DMS114 treated with DMSO at 0.1 percent for 48 hours (cell line): ENCODE results near the gene ARRB1.
"Not testable (repeated sequence)": the region's sequence is repeated elsewhere in the genome, so short reads cannot be mapped to it uniquely, and the experiment has no call there.

Source experiments
- DNase-seq: peaks from one replicate; lab custom pipeline; 2025; ENCODE audit not compliant: unreplicated experiment; lab: John Stamatoyannopoulos, UW

ARRB1 gene

DNA sequence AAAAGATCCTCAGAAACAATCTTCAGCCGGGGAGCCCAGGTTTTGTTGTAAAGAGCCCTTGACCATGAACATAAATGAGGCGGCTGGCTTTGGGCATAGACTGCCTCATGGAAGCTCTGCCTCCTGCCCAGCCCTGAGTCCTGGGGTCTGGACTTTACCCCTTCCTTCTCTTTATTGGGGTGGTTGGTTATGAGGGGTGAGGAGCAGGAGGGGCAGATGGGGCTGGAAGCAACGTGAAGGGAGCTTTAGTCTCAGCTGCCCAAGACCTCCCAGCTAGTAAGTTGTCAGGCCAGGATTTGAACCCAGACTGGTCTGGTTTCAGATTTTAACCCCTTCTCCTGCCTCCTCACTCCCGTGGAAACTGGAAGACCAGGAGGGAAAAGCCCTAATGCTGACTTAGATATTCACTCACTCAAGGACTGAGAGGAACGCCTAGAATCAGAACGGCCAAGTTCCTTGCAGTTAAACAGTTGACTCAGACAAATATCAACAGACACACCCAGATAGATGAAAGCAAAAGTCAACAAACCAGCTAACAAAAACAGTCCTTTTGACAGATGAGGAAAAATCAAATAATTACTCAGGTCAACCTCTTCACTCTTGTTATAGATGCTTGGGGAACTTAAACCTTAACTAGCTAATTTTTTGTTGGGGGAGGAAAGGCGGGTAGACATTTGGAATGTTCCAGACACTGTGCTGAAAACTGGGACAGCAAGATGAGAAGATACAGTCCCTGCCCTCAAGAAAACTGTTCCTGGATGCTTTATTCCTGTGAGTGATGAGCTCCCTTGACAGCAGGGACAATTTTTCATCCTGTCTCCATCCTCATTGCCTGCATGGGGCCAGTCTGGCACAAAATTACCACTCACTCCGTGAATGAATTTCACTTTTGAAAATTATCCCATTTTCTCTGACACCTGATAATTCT, 20.8 kb upstream of the ARRB1 start:
- no peak for DNase-seq

DNA sequence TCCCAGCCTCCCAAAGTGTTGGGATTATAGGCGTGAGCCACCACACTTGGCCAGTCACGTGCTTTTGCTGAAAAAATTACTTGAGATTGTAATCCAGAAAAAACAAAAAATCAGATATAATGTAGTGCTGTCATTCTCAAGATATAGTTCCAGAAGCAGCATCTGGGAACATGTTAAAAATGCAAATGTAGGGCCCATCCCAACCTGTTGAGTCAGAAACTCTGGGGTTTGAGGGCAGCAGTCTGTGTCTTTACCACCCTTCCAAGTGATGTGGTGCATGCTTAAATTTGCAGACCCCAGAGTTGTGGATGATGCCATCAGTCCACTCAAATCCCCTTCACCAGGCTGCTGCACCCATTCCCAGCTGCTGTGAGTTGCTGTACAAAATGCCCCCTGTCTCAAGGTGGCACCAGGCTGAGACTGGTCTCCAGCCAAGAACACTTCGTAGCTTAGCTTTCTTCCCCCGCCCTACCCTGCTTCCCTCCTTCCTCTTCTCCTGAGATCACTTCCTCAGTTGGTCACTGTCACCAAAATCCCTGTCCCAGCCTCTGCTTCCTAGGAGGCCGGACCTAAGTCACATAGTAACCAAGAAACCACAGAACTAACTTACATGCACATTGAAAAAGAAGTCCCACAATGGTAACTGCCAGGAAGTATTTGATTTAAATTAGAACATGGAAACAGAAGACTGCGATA, 18.2 kb upstream of the ARRB1 start:
- no peak for DNase-seq

DNA sequence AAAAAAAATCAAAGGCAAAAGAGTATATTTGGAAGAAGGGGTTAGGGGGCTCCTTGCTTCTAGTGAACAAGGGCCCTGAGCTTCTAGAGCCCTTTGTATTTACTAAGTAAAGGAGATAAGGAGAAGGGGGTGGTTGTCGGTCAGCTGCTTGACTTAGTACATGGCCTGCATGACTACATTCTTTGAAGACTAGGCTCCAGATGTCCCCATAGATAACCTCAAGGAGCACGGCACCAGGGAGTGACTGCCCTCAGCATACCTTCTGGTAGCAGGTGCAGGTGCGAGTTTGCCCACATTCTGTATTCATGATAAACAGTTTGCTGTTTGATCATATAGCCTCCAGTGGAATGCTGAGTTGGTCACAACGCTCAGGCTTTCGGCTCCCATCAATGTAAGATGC, 15.4 kb upstream of the ARRB1 start:
- DNase-seq, result not testable (repeated sequence)

DNA sequence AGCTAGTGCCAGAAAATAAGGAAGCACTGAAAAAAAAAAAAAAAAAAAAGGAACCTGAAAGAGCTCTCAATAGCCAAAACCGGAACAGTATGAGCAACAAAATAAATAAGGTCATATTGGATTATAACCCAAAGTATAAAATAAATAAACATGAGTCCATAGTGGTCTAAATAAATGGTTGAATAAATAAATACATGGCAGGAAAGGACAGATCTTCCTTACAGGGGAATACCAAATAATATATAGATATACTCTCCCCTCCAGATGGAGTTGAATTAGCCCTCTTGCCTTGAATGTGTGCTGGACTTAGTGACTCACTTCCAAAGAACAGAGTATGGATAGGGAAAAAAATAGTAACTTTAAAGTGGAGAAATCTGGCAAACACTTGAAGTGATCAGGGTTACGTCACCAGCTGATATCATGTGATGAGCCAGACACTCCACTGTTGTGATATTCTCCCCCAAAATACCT, 14.3 kb upstream of the ARRB1 start:
- no peak for DNase-seq

DNA sequence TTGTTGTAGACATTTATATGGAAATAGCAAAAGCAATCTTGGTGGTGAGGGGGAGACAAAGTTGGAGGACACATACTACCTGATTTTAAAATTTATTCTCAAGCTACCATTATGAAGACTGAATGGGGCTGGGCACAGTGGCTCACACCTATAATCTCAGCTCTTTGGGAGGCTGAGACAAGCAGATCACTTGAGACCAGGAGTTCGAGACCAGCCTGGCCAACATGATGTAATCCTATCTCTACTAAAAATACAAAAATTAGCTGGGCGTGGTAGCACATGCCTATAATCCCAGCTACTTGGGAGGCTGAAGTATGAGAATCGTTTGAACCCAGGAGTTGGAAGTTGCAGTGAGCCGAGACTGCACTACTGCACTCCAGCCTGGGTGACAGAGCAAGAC, 10.8 kb upstream of the ARRB1 start:
- not testable (repeated sequence) for DNase-seq

DNA sequence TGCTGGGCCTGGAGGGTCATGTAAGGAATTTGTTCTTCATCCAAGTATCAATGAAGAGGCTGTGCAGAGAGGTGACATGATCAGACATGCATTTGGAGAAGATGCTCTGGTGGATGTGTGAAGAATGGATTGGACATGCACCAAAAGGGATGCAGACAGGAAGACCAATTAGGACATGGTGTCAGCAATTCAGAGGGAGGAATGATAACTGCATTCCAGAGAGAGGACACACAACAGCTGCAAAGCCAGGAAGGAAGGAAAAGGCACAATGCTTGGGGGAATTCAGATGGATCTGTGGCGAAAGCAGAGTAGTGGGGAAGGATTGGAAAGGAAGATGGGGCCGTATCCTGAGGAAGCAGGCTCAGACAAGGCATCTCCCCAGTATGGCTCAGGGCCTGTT, 5.2 kb upstream of the ARRB1 start:
- no peak for DNase-seq

DNA sequence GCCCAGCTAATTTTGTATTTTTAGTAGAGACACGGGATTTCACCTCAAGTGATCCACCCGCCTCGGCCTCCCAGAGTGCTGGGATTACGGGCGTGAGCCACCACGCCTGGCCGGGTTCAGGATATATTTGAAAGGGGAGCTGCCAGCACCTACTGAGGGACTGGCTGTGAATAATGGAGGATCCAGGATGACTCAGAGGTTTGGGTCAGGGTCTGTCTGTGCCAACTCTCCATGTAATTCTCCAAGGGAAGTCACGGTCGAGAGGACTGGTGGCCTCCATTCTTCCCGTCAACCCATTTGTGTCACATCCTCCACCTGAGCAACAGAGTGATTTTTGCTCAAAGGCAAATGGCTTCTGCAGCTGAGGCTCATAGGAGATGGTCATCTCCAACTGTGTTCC, 3.6 kb upstream of the ARRB1 start:
- DNase-seq, result no peak

DNA sequence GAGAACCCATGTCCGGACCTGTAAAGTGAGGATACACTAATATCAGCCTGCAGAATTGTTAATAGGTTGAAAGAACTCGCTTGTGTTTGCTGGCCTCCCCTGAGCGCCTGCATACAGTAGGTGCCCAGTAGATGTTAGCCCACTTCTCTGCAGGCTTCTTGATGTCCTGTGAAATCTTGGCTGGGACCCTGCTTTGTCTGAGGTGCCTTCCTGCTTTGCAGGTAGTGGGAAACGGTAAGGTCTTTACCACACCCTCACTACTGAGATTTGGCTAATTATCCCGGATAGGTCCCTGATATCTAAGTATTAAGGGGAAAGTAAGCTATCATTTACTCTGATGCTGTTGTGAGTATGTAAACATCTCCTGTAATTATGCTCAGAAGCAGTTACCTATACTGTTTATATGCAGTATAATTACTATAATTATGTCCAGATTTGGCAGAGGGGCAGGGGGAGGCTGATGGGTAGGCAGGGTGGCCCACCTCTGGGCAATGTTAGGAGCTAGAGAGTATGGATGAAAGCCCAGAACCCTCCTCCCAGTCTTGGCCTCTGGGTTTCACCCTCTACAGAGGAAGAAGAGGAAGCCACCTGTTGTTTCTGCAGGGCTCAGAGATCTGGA, 1.2 kb upstream of the ARRB1 start:
- no peak for DNase-seq

DNA sequence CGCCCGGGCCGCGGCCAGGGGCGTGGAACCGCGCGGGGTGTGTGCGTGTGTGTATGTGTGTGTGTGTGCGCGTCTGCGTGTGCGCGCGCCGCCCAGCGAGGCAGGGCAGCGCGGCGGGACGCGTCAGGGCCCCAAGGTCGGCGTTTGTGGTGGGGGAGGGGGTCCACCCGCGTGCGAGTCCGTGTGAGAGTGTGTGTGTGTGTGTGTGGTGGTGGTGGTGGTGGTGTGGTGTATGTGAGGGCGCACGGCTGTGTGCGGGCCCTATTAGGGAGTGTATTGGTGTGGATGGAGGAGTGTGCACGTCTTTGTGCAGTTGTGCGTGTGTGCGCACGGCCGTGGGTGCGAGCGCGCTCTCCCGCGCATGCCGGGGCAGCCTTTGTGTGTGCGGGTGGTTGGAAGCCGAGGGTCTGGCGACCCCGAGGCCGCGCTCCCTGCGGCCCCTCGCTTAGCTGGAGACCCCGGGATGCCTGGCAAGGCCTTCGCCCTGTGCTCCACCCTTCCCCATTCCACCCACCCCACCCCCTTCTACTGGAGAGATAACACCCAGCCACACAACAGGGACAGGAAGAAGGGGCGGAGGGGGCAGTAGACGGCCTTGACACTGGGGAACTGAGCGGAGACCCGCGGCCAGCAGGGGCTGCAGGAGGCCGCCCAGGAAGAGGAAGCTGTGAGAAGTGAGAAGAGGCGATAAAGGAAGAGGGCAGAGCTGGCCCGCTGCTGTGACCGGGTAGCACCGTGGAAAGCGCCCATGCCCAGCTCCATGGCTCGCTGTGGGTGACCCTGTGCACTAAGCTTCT, 528 bp upstream of the ARRB1 start:
- peak; percentile 6 for DNase-seq

DNA sequence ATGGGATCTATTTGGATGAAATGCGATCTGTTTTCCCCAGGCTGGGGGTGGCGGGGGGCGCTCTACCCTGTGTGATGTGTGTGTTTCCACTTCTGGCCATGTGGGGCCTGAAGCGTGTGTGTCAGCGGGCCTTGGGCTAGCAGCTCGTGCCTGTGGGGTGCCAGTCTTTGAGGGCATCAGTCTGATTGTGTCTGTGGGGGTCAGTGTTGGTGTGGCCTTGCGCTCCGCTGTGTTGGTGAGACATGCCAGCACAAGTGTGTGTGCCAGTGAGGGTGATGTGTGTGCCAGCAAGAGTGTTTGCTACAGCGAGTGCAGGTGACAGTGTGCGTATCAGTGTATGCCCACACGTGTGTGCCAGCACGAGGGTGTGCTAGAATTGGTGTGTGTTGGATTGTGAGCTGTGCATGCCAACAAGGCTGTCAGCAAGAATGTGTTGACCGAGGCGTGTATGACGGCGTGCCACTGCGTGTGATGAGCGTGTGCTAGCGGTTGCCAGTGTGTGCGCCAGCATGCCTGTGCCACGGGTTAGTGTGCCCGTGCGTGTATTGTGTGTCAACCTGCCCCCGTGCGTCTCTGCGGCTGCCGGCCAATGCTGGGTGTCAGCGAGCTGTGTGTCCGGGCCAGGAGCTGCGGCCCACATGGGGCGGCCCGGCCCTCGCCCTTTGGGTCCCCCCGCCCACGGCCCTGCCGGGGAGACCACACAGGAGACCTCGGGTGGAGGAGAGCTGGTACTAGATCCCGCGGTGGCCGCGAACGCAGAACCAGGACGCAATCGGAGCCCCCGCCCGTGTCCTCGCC, 519 bp downstream of the ARRB1 start:
- DNase-seq, result peak; percentile 10

DNA sequence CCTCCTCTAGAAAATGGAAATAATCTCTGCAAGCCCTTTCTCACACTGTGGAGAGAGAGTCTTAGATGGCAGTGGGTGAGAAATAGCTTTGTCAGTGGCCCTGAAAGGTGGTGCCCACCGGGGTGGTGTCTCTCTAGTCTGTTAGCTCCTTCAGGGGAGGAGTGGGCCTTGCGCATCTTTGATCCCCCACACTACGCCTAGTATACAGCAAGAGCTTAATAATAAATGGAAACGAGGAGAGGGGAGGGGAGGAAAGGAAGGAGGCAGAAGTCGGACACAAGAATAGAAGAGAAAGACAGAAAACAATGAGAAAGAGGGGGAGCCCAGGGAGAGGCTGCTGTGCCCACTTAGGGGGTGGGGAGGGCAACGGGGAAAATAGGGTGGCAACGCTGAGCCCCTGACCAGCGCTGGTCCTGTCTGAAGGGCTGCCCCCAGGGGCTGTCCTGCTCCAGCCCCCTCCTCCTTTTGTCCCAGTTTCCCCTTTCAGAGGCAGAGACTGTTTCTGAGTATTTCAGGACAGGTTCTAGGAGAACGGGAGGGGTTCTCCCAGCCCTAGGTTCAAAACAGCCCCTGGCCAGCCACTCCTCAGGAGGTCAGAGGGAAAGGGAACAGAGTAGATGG, 1.2 kb downstream of the ARRB1 start:
- no peak for DNase-seq

DNA sequence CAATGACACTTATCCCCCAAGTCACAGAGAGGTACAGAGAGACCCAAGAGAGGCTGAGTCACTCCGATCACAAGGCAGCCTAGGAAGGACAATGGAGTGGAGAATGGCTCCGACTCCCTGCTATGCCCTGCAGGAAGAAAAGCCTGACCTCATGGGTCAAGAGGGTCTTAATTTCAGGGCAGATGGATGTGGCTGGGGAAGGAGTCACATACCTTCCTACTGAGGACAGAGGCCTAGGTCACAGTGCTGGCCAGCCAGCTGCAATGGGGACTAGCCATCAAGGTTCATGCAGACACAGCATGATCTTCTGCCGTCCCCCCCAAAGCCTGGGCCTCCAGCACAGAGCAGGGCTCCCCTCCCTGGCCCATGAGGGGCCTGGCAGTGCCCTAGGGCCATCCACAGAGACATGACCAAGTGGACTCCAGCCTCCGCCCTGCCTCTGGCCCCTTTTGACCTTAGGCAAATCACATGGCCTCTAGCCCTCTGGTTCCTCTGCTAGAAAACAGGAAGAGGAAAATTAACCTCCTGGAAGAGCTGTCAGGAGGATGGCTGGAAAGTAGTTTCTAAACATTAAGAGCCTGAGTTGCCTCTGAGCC, 1.8 kb downstream of the ARRB1 start:
- DNase-seq, result no peak

DNA sequence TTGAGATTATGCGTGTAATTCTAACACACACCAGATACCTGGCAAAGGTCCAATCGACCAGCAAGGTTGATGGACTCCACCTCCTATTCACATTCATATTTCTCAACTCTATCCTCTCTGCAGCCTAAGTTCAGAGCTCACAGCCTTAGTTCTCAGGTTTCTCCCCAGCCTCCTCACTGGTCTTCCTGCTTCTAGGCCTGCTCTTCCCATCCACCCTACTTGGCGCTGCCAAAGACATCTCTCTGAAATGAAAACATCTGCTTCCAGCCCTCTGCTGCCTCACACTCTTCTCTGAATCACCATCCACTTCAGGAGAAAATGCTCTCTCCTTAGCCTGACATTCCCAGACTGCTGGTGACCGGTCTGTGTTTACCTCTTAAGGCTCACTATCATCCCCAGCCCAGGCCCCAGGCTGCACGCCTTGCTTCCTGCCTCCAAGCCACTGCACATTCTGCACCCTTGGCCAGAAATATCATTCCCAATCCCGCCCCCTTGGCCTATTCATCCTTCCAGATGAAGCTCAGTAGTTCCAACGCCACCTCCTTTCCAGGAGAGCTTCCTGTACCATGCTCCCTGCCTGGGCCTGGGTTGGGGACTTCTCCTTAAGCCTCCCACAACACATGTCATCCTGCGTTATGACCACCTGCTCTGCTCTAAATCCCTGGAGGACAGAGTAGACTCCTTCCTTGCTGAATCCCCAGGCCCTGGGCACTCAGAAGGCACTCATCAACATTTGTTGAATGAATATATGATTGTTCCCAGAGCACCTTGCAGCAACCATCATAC, 3.5 kb downstream of the ARRB1 start:
- no peak for DNase-seq

DNA sequence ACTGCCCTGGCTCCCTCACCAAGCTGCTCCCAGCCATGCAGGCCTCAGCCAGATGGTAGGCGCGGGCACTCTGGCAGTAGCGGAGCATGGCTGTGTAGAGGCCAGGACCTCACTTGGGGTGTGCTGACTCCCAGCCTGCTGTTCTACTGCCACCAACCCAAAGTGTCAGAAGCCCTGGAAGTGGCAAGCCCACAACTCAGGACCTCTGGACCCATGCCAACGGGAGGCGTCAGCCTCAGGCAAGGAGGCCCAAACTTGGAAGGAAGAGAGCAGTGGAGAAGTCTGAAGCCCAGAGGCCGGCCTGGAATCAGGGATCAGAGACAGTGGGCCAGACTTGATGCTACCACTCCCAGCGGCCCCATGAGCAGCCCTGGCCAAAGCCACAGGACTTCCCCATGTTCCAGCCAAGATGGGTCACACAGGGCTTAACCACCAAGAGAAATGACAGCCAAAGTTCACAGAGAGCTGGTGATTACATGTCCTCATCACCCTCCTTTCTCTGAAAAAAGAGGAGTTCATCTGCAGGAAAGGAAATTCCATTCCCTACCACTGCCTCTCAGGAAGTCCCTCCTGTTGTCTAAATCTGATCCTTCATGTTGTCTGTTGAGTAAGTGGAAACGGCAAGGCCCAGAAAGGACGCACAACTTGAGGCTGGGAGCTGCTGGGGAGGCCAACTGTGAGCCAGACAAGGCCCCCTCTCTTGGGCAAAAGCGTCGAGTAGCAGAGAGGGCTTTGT, 4.4 kb downstream of the ARRB1 start:
- no peak for DNase-seq

DNA sequence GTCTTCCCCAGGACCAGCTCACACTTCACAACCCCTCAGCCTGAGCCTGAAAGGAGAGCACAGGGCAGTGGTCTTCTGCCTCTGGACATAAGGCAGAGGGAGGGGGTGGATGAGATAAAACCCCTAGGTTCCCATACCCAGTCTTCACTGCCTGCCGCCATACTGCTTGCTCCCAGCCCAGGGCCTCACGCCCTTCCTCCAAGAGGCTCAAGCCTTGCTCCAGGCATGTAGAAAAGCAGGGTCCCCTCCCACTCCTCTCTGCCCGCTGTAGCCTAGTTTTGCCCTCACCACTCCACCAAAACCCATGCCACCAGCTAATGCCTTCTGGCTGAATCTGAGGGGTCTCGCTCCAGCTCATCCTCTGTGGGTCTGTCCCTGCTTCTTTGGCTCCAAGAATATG, 5.2 kb downstream of the ARRB1 start:
- no peak for DNase-seq

DNA sequence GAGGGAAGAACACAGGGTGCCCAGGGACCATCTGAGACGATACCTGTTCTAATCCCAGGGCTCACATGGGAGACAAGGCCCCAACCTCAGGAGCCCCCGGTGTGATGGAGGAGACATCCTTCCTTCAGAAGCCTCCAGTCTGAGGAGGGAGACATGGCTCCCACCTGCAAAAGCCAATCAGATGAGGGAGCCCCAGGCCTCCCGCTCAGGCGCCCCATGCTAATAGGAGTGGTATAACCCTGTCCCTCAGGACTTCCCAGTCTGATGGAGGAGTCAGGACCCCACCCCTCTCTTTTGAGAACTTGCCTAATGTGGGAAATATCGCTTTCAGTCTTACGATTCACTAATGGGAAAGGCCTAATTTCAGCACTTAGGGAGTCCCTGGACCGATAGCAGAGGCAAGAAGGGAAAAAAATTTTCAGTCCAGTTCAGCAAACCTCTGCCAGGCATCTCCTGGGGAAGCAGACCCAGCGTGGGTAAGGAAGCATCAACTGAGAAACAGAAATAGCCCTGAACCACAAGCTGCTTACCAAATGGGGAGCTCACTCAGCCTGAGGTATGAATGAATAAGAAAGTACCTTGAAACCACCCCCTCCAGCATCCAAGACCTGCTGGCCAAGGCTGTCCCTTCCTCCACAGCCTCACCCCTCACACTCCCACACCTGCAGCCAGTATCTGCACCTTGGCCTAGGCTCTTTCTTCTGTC, 5.9 kb downstream of the ARRB1 start:
- DNase-seq, result no peak

DNA sequence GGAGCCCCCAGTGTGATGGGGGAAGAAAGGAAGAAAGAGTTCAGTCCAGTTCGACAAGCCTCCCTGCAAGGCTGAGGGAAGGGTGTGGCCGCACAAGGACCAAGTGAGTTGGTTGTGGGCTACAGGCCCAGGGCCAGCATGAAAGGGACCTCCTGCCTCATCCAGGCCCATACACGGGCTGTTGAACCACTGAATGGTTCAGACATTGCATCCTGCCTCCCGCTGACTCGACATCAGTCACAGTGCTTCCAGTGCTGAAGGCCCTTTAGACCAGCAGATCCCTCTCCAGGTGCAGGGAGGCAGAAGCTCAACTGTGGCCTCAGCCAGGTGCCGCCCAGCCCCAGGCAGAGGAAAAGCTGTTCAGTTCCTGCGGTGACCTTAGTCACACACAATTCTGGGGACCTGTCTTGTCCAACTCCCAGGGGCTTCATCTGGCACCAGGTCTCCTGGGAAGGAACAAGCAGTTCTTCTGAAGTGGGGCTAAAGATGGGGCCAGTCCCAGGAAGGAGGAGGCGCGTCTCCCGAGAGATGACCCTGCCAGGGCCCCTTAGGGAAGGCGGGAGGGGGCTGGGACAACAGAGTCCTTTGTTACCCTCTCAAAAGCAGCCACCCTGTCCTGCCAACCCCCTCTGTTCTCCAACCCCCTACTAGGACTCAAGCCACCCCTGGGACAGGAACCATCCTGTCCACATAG, 6.6 kb downstream of the ARRB1 start:
- DNase-seq, result no peak
